HEK293 (cell line): ENCODE data around the gene ELMO1.

ENCODE experiments used
- MEIS1 ChIP-seq: sonication (generic); formaldehyde crosslinking; IDR thresholded peaks from 2 replicates; pipeline ENCODE4 v1.8.1; 2022; ENCODE audit warnings: missing genetic modification reagents, mild to moderate bottlenecking, borderline replicate concordance
- ZNF214 ChIP-seq: fragments of 450-650 bp; formaldehyde crosslinking; IDR thresholded peaks from 2 replicates; pipeline ENCODE4 v1.5.1; 2017; ENCODE audit warnings: missing biosample characterization, mild to moderate bottlenecking, missing genetic modification characterization, borderline replicate concordance
- ZNF221 ChIP-seq: fragments of 450-650 bp; formaldehyde crosslinking; IDR thresholded peaks from 2 replicates; pipeline ENCODE4 v1.5.1; 2017; ENCODE audit warnings: missing biosample characterization, missing genetic modification characterization, borderline replicate concordance
- ZNF626 ChIP-seq: fragments of 450-650 bp; sonication (Bioruptor Pico); formaldehyde crosslinking; IDR thresholded peaks from 2 replicates; pipeline ENCODE4 v1.5.1; 2018; ENCODE audit warnings: missing biosample characterization, missing genetic modification characterization, inconsistent platforms
- ZNF76 ChIP-seq: fragments of 450-650 bp; formaldehyde crosslinking; IDR thresholded peaks from 2 replicates; pipeline ENCODE4; 2016; ENCODE audit warnings: low read depth, missing biosample characterization, missing genetic modification characterization, borderline replicate concordance
- TF ChIP-seq, protein P1 (sequence below): fragments of 450-650 bp; formaldehyde crosslinking; IDR thresholded peaks from 2 replicates; pipeline ENCODE4 v1.5.1; 2016; ENCODE audit warnings: missing biosample characterization, missing genetic modification characterization
- TF ChIP-seq, protein P2 (sequence below): fragments of 450-650 bp; formaldehyde crosslinking; IDR thresholded peaks from 2 replicates; pipeline ENCODE4 v1.5.1; 2016; ENCODE audit warnings: missing biosample characterization, missing genetic modification characterization
- TF ChIP-seq, protein P3 (sequence below): fragments of 450-650 bp; formaldehyde crosslinking; IDR thresholded peaks from 2 replicates; pipeline ENCODE4 v1.5.1; 2017; ENCODE audit warnings: missing biosample characterization, missing genetic modification characterization
- TF ChIP-seq, protein P4 (sequence below): sonication (generic); formaldehyde crosslinking; IDR thresholded peaks from 2 replicates; pipeline ENCODE4 v1.8.1; 2022; ENCODE audit warnings: mild to moderate bottlenecking, moderate library complexity, missing genetic modification reagents

DNA sequence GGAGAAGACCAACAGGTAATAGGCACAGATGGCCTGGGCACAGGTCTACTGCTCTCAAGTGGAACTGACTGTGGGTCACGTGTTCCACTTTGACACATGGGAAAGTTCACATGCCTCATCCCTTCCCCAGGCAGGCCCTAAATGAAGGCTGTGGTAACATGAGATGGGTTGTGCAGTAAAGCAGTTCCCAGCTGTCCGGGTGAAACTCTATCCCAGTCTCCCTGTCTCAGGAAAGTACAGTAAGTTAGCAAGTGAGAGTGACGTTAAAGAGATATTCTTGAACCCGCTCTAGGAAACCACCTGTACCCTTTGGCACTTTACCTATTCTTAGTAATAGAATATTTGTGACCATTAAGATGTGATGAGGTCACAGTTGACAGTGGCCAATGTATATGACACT lies 380.6 kb downstream of the ELMO1 start:
- TF ChIP-seq, protein P1, sequence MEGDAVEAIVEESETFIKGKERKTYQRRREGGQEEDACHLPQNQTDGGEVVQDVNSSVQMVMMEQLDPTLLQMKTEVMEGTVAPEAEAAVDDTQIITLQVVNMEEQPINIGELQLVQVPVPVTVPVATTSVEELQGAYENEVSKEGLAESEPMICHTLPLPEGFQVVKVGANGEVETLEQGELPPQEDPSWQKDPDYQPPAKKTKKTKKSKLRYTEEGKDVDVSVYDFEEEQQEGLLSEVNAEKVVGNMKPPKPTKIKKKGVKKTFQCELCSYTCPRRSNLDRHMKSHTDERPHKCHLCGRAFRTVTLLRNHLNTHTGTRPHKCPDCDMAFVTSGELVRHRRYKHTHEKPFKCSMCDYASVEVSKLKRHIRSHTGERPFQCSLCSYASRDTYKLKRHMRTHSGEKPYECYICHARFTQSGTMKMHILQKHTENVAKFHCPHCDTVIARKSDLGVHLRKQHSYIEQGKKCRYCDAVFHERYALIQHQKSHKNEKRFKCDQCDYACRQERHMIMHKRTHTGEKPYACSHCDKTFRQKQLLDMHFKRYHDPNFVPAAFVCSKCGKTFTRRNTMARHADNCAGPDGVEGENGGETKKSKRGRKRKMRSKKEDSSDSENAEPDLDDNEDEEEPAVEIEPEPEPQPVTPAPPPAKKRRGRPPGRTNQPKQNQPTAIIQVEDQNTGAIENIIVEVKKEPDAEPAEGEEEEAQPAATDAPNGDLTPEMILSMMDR (tag by site-specific recombination): no peak
- TF ChIP-seq ZNF76 (tag by site-specific recombination) (no peak), MEIS1 (CRISPR knock-in tag) (no peak), ZNF626 (no peak), ZNF221 (tag by site-specific recombination) (no peak), ZNF214 (no peak)
- TF ChIP-seq, protein P2, sequence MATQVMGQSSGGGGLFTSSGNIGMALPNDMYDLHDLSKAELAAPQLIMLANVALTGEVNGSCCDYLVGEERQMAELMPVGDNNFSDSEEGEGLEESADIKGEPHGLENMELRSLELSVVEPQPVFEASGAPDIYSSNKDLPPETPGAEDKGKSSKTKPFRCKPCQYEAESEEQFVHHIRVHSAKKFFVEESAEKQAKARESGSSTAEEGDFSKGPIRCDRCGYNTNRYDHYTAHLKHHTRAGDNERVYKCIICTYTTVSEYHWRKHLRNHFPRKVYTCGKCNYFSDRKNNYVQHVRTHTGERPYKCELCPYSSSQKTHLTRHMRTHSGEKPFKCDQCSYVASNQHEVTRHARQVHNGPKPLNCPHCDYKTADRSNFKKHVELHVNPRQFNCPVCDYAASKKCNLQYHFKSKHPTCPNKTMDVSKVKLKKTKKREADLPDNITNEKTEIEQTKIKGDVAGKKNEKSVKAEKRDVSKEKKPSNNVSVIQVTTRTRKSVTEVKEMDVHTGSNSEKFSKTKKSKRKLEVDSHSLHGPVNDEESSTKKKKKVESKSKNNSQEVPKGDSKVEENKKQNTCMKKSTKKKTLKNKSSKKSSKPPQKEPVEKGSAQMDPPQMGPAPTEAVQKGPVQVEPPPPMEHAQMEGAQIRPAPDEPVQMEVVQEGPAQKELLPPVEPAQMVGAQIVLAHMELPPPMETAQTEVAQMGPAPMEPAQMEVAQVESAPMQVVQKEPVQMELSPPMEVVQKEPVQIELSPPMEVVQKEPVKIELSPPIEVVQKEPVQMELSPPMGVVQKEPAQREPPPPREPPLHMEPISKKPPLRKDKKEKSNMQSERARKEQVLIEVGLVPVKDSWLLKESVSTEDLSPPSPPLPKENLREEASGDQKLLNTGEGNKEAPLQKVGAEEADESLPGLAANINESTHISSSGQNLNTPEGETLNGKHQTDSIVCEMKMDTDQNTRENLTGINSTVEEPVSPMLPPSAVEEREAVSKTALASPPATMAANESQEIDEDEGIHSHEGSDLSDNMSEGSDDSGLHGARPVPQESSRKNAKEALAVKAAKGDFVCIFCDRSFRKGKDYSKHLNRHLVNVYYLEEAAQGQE (tag by site-specific recombination): no peak
- TF ChIP-seq, protein P3, sequence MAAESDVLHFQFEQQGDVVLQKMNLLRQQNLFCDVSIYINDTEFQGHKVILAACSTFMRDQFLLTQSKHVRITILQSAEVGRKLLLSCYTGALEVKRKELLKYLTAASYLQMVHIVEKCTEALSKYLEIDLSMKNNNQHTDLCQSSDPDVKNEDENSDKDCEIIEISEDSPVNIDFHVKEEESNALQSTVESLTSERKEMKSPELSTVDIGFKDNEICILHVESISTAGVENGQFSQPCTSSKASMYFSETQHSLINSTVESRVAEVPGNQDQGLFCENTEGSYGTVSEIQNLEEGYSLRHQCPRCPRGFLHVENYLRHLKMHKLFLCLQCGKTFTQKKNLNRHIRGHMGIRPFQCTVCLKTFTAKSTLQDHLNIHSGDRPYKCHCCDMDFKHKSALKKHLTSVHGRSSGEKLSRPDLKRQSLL (tag by site-specific recombination): no peak
- TF ChIP-seq, protein P4, sequence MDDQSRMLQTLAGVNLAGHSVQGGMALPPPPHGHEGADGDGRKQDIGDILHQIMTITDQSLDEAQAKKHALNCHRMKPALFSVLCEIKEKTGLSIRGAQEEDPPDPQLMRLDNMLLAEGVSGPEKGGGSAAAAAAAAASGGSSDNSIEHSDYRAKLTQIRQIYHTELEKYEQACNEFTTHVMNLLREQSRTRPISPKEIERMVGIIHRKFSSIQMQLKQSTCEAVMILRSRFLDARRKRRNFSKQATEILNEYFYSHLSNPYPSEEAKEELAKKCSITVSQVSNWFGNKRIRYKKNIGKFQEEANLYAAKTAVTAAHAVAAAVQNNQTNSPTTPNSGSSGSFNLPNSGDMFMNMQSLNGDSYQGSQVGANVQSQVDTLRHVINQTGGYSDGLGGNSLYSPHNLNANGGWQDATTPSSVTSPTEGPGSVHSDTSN: no peak
